NT2/D1 (cell line): ENCODE results near the gene ATXN1.

ENCODE experiments used
- SUZ12 ChIP-seq: IDR thresholded peaks from 2 replicates; pipeline ENCODE4 v1.6.1; 2011; ENCODE audit not compliant: insufficient read length, insufficient read depth; ENCODE audit errors: extremely low read depth
- YY1 ChIP-seq: IDR thresholded peaks from 2 replicates; pipeline ENCODE4 v1.6.1; 2011; ENCODE audit not compliant: insufficient read length, insufficient read depth
- ZNF274 ChIP-seq: IDR thresholded peaks from 2 replicates; pipeline ENCODE4 v1.6.1; 2011; ENCODE audit warnings: mild to moderate bottlenecking, low read depth, low read length

DNA sequence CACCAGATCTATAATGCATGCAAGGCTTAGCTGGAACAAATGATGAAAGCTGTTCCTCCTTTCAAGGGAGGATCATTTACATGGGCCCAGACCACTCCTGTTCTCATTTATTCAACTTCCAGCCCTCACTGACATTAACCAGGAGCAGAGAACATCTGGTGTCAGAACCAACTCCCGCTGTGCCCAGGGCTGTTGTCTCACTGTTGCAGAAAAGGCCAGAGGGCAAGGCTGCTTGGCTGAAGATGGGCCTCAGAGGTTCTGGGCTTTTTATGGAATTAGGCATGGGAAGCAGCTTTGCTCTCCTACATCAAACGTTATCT is 358.7 kb downstream of the ATXN1 start:
- TF ChIP-seq ZNF274 = no peak
- TF ChIP-seq YY1 = no peak
- no peak for TF ChIP-seq SUZ12
